ENCODE results near the gene DYNC2H1. TPM values are rescaled to one million over a fixed set of nuclear protein-coding genes. Genes with fewer than 3 reads are reported as not detected.

DYNC2H1 gene
- polyA plus RNA-seq, 1 experiment, result 25.3 TPM

DNA sequence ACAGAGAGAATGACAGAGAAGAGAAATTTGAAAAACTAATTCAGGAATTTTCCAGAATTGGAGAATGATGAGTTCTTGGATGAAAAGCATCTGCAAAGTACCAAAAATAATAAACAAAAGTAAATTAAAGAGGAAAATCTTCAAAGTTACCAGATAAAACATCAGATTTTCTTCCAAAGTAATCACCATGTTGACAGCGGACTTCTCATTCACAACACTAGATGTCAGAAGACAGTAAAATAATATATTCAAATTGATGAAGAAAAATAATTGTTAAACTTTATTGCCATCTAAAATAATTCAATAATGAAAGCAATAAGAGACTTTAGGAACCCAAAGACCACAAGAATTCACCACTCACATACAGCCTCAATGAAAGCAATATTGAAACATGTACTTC, 355.2 kb downstream of the DYNC2H1 start:
- Histone ChIP-seq H3K9me3 (ENCODE audit: control insufficient read depth, insufficient read depth, low read length) (no peaks in the 10 kb centered on the region), H3K27me3 (ENCODE audit: control insufficient read depth, insufficient read depth, low read length) (no peaks in the 10 kb centered on the region), H3K27ac (ENCODE audit: low read depth, low read length) (no peak overlapping the region), H3K4me3 (ENCODE audit: low read depth, low read length) (no peak overlapping the region)
- no peak for TF ChIP-seq CTCF (IDR thresholded peaks at IDR 0.05; ENCODE audit: low read depth, low read length)
- no peak for DNase-seq (ENCODE audit: low read depth, low spot score)
- POLR2A ChIA-PET, result no interaction called here
- CTCF ChIA-PET, result no interaction called here

DNA sequence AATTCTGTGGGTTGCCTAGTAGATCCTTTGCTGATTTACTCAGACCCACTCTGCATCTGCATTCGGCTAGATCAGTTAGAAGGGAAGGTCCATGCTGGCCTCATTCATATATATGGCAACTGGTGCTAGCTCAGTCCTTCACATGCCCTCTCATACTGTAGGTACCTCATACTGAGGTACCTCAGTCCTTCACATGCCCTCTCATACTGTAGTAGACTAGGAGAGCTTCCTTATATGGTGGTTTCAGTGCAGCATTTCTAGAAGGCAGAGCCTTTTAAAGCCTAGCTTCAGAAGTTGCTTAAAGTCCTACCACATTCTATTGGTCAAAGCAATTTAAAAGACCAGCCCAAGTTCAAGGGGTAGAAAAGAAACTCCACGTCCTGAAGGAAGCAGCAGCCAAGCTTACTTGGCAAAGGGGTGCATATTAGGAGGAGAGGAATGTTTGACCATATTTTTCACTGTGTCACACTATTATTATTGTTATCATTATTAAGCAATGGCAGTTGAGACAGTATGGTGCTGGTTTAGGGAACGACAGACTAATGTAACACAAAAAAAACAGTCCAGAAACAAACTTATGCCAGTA, 356.4 kb downstream of the DYNC2H1 start:
- Histone ChIP-seq H3K9me3 (ENCODE audit: control insufficient read depth, insufficient read depth, low read length) (no peaks in the 10 kb centered on the region), H3K4me3 (ENCODE audit: low read depth, low read length) (no peak overlapping the region), H3K27me3 (ENCODE audit: control insufficient read depth, insufficient read depth, low read length) (no peaks in the 10 kb centered on the region), H3K27ac (ENCODE audit: low read depth, low read length) (no peak overlapping the region)
- no peak for TF ChIP-seq CTCF (IDR thresholded peaks at IDR 0.05; ENCODE audit: low read depth, low read length)
- DNase-seq (ENCODE audit: low read depth, low spot score), result no peak
- ChIA-PET POLR2A (no interaction called here), CTCF (no interaction called here)

DNA sequence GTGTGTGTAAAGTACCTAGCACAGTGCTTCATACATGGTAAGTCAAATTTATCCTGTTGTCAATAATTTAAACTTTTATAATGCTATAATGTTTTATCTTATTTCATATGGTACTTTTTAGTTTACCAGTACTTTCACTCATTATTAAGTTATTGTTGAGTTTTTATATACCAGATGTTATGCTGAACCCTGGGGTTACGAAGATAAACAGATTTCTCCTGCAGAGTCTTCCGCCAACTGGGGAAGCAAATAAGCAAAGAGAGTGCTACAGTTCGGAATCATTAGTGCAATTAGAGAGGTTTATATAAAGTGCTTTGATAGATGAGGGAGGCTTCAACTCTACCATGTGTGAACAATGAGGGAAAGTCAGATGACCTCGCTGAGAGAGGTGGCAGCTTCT, 362.3 kb downstream of the DYNC2H1 start:
- CTCF ChIA-PET, result interaction anchor here (1.4 kb wide), 1 partner anchor 9 kb away, joined by 3 read pairs; no protein-coding TSS in a partner anchor
- H3K27ac ChIP-seq (ENCODE audit: low read depth, low read length), result no peak overlapping the region
- POLR2A ChIA-PET, result no interaction called here

GRCh38 chr11:103476874-103477273, 367.6 kb downstream of the DYNC2H1 start:
- no peak for DNase-seq (ENCODE audit: low read depth, low spot score)
- CTCF ChIA-PET, result interaction anchor here (0.6 to 0.9 kb wide), 2 partner anchors 124 to 234 kb away, joined by 3 read pairs; no protein-coding TSS in a partner anchor
- Histone ChIP-seq H3K27me3 (ENCODE audit: control insufficient read depth, insufficient read depth, low read length) (no peaks in the 10 kb centered on the region), H3K4me3 (ENCODE audit: low read depth, low read length) (no peak overlapping the region), H3K27ac (ENCODE audit: low read depth, low read length) (no peak overlapping the region), H3K9me3 (ENCODE audit: control insufficient read depth, insufficient read depth, low read length) (no peaks in the 10 kb centered on the region)
- no peak for TF ChIP-seq CTCF (IDR thresholded peaks at IDR 0.05; ENCODE audit: low read depth, low read length)
- POLR2A ChIA-PET, result no interaction called here

More for the DNA sequence above, 362.3 kb downstream of the DYNC2H1 start:
- no peak for DNase-seq (ENCODE audit: low read depth, low spot score)
- H3K27me3 ChIP-seq (ENCODE audit: control insufficient read depth, insufficient read depth, low read length), result no peaks in the 10 kb centered on the region
- no peaks in the 10 kb centered on the region for H3K9me3 ChIP-seq (ENCODE audit: control insufficient read depth, insufficient read depth, low read length)
- TF ChIP-seq CTCF (IDR thresholded peaks at IDR 0.05; ENCODE audit: low read depth, low read length), result no peak
- H3K4me3 ChIP-seq (ENCODE audit: low read depth, low read length), result no peak overlapping the region

- POLR2A ChIA-PET, result no interaction called here
- Histone ChIP-seq H3K27me3 (ENCODE audit: control insufficient read depth, insufficient read depth, low read length) (no peaks in the 10 kb centered on the region), H3K4me3 (ENCODE audit: low read depth, low read length) (no peak overlapping the region), H3K9me3 (ENCODE audit: control insufficient read depth, insufficient read depth, low read length) (no peaks in the 10 kb centered on the region), H3K27ac (ENCODE audit: low read depth, low read length) (no peak overlapping the region)
- no peak for TF ChIP-seq CTCF (IDR thresholded peaks at IDR 0.05; ENCODE audit: low read depth, low read length)
- no peak for DNase-seq (ENCODE audit: low read depth, low spot score)
- CTCF ChIA-PET, result no interaction called here
These were observed 371.2 kb downstream of the DYNC2H1 start for GRCh38 chr11:103480421-103480820.
